Omental fat pad (tissue), 4 donors: ENCODE data around the gene UVRAG. TPM values are rescaled to one million over a fixed set of nuclear protein-coding genes. Genes with fewer than 3 reads are reported as not detected.
"Not testable (repeated sequence)": the region's sequence is repeated elsewhere in the genome, so short reads cannot be mapped to it uniquely, and the experiment has no call there.

Experiments used
- ATAC-seq: fragments of 150-250 bp; one replicate; pipeline ENCODE4 v1.9.1; 2016; ENCODE audit warnings: mild to moderate bottlenecking, moderate library complexity; ENCODE audit not compliant: low FRiP score
- DNase-seq: peaks from one replicate; pipeline ENCODE4 v3.0.0-alpha.2; 2019; ENCODE audit warnings: low spot score
- CTCF ChIP-seq, 3 donors: fragments of 450-650 bp; IDR thresholded peaks; one replicate each; pipeline ENCODE4 v1.5.1; 2016 to 2017; ENCODE audit warnings: antibody characterized with exemption in 3 of 3, mild to moderate bottlenecking in 3 of 3, moderate library complexity in 2 of 3
- total RNA-seq, 4 donors: library from RNA; depleted of rRNA; stranded (reverse); fragments of >200 nt; gene quantifications; one replicate each; pipeline ENCODE4 v1.1.0, GENCODE V29; 2016

Gene UVRAG
- total RNA-seq, 4 donors from 2014 or later: 39.6 to 72.9 (median 61.5) TPM

- peak in 2 of 3 donors; percentile 29 to 64 for TF ChIP-seq CTCF (IDR thresholded peaks at IDR 0.05)
- no peak for ATAC-seq
- no peak for DNase-seq
These were observed 52.9 kb downstream of the UVRAG start for GRCh38 chr11:75867778-75868374.

DNA sequence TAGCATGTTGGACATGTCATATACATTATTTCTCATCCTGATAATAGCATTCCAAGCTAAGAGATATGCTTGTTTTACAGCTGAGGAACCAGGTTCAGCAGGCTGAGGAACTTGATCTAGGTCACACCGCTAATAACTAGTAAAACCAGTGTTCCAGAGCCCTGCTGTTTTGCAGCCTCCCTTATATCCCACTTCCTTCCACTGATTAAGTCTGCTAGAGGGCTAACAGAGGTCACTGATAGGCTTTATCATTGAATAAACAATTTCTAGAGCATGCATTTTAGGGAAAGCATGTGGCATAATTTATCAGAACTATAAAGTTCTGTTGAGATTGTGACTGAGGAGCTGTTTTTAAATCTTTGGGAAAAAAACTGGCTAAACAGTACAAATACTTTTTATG lies 54.0 kb downstream of the UVRAG start:
- no peak for TF ChIP-seq CTCF (IDR thresholded peaks at IDR 0.05)
- no peak for ATAC-seq
- no peak for DNase-seq

GRCh38 chr11:75869661-75870455 lies 54.8 kb downstream of the UVRAG start:
- ATAC-seq (no peak), DNase-seq (no peak)
- TF ChIP-seq CTCF (IDR thresholded peaks at IDR 0.05): no peak

DNA sequence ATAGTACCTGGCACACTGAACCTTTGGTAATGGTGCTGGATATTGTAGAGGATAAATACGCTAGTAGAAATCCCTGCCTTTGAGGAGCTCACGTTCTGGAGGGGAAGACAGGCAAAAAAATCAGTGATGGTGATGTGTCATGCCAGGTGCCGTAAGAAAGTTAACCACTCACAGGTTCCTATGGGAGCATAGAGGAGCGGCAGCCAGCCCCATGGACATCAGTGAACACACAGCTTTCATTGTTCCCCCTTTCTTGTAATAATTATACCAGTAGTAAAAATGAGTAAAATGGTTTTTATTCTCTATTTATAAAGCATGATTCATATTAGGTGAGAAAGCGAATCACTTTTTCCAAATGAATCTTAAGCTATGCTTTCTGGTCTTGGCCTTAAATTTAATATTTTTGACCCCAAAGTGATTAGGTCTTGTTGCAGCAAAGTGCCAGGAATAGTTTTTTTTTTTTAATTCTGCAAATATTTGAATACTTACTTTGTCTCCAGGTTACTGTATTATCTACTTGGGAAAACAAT lies 57.9 kb downstream of the UVRAG start:
- ATAC-seq: no peak
- DNase-seq: no peak
- no peak for TF ChIP-seq CTCF (IDR thresholded peaks at IDR 0.05)

- DNase-seq: no peak
- no peak for TF ChIP-seq CTCF (IDR thresholded peaks at IDR 0.05)
- no peak for ATAC-seq
These were observed 58.6 kb downstream of the UVRAG start for GRCh38 chr11:75873417-75874221.

GRCh38 chr11:75874684-75875341 lies 59.8 kb downstream of the UVRAG start:
- no peak for ATAC-seq
- no peak for DNase-seq
- TF ChIP-seq CTCF (IDR thresholded peaks at IDR 0.05): no peak

DNA sequence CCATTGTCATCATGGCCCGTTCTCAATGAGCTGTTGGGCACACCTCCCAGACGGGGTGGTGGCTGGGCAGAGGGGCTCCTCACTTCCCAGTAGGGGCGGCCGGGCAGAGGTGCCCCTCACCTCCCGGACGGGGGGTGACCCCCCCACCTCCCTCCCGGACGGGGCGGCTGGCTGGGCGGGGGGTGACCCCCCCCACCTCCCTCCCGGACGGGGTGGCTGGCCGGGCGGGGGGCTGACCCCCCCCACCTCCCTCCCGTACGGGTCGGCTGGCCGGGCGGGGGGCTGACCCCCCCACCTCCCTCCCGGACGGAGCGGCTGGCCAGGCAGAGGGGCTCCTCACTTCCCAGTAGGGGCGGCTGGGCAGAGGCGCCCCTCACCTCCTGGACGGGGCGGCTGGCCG lies 62.3 kb downstream of the UVRAG start:
- ATAC-seq, DNase-seq: not testable (repeated sequence)

DNA sequence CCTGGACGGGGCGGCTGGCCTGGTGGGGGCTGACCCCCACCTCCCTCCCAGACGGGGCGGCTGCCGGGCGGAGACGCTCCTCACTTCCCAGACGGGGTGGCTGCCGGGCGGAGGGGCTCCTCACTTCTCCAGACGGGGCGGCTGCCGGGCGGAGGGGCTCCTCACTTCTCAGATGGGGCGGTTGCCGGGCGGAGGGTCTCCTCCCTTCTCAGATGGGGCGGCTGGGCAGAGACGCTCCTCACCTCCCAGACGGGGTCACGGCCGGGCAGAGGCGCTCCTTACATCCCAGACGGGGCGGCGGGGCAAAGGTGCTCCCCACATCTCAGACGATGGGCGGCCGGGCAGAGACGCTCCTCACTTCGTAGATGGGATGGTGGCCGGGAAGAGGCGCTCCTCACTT lies 62.9 kb downstream of the UVRAG start:
- not testable (repeated sequence) for DNase-seq, ATAC-seq
